Stimulated activated CD8-positive, alpha-beta memory T cell treated with anti-CD3 and anti-CD28 coated beads, Interleukin-4, amount 100 ng/mL, for 48 hours (primary cell): Measurements from ENCODE around the gene PPP1R12B.
"Not testable (repeated sequence)": the region's sequence is repeated elsewhere in the genome, so short reads cannot be mapped to it uniquely, and the experiment has no call there.

Experiments
- DNase-seq: peaks from one replicate; pipeline ENCODE4 v3.0.0-alpha.2; 2020

Gene PPP1R12B

GRCh38 chr1:202638701-202639305, 290.3 kb downstream of the PPP1R12B start:
- DNase-seq = not testable (repeated sequence)

GRCh38 chr1:202639500-202639899, 291.0 kb downstream of the PPP1R12B start:
- no peak for DNase-seq

GRCh38 chr1:202642212-202642611, 293.7 kb downstream of the PPP1R12B start:
- no peak for DNase-seq
